Stomach (tissue), 9 donors: Measurements from ENCODE around the gene IFT27. TPM values are rescaled to one million over a fixed set of nuclear protein-coding genes. Genes with fewer than 3 reads are reported as not detected.

ENCODE experiments used
- DNase-seq, 2 donors: peaks; one replicate each; pipeline versions ENCODE4 v3.0.0 to v3.0.0-alpha.2; 2013 to 2019
- H3K27ac ChIP-seq, 5 donors: fragments of 200-600 bp in 4 of 5; sonication (generic) in 4 of 5; one replicate each; pipeline ENCODE4 v1.5.1; 2013 to 2019; ENCODE audit warnings: mild to moderate bottlenecking in 1 of 5, moderate library complexity in 1 of 5
- H3K27me3 ChIP-seq, 3 donors: fragments of 200-600 bp; sonication (generic); one replicate each; pipeline ENCODE4 v1.5.1; 2017 to 2019; ENCODE audit warnings: mixed run types in 1 of 3
- H3K36me3 ChIP-seq, 4 donors: fragments of 200-600 bp; sonication (generic); 1 replicate in 3 of 4; 2 replicates in 1 of 4; pipeline ENCODE4 v1.5.1; 2016 to 2019
- H3K4me1 ChIP-seq, 4 donors: fragments of 200-600 bp; sonication (generic); one replicate each; pipeline ENCODE4 v1.5.1; 2016 to 2019
- H3K4me3 ChIP-seq, 4 donors: fragments of 200-600 bp; sonication (generic) in 3 of 4; one replicate each; pipeline ENCODE4 v1.5.1; 2016 to 2019; ENCODE audit warnings: mild to moderate bottlenecking in 1 of 4
- H3K9me3 ChIP-seq, 4 donors: fragments of 200-600 bp; sonication (generic); one replicate each; pipeline ENCODE4 v1.5.1; 2016 to 2019
- EP300 ChIP-seq: sonication (generic); formaldehyde crosslinking; IDR thresholded peaks from one replicate; pipeline ENCODE4 v1.6.1; 2017; ENCODE audit warnings: antibody characterized with exemption
- POLR2A ChIP-seq, 4 donors: fragments of 450-650 bp; IDR thresholded peaks; one replicate each; pipeline ENCODE4 v1.6.1; 2016; ENCODE audit warnings: antibody characterized with exemption in 4 of 4, control low read depth in 2 of 4, mild to moderate bottlenecking in 1 of 4, moderate library complexity in 1 of 4
- POLR2AphosphoS5 ChIP-seq, 3 donors: sonication (generic); formaldehyde crosslinking; IDR thresholded peaks; one replicate each; pipeline ENCODE4 v1.6.1; 2016; ENCODE audit warnings: antibody characterized with exemption in 3 of 3
- WGBS, 5 donors: extraction: QIAGEN DNeasy Blood & Tissue Kit in 3 of 5; methylation state at CpG; one replicate each; pipeline versions ENCODE4 v1.1.5 to v1.1.7; 2013 to 2018; 5-methylcytosine and 5-hydroxymethylcytosine counted together
- intact Hi-C: fragments of 100-400 bp; cut with DNase I; formaldehyde crosslinking; loops from one replicate; pipeline ENCODE4 v1.15.1; 2023; ENCODE audit warnings: low total_unique reads
- polyA plus RNA-seq, 3 donors: library from polyadenylated mRNA; stranded (reverse); fragments of 200-250 nt; gene quantifications; one replicate each; pipeline ENCODE4 v1.2.3, GENCODE V29; 2013
- total RNA-seq, 5 donors: library from RNA; depleted of rRNA; stranded (reverse); fragments of >200 nt; gene quantifications; one replicate each; pipeline versions ENCODE4 v1.1.0 to v1.2.3, GENCODE V29; 2014 to 2016
- TF ChIP-seq, protein P1 (sequence below), 7 experiments: fragments of 450-650 bp in 4 of 7; fragments of 200-600 bp in 3 of 7; sonication (generic) in 3 of 7; IDR thresholded peaks; one replicate each; pipeline ENCODE4 v1.5.1; 2016 to 2019; ENCODE audit warnings: antibody characterized with exemption in 7 of 7, control low read depth in 2 of 7, mild to moderate bottlenecking in 1 of 7
- donor health status: healthy with polysubstance abuse.
- donor health status: Bipolar disorder and iron deficiency.
- donor health status: healthy.

Gene IFT27
- total and polyA plus RNA-seq, 8 donors: 8.2 to 36.1 (median 18.4) TPM

DNA sequence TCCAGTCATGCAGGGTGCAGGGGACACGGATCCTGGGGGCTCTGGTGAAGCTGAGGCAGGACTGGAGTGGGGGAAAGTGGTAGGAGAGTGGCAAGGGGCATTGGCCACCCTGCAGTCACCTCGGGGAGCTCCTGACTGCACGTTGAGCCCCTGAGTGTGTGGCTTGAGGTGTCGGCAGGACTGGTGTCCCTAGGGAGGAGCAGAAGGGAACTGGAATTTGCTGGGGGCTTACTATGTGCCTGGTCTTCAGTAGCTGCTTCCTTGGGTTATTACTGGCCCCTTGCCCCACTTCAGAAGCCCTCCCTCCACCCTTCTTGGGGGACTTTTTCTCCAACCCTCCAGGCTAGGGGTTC lies 31.5 kb downstream of the IFT27 start:
- Histone ChIP-seq H3K27me3 (peaks cover 0 to 47% (median 22%) of the 10 kb centered on the region in 3 donors), H3K9me3 (peaks cover 0 to 5% (median 3%) of the 10 kb centered on the region in 4 donors), H3K4me3 (no peak overlapping the region), H3K36me3 (no peaks in the 10 kb centered on the region), H3K27ac (no peak overlapping the region), H3K4me1 (no peaks in the 10 kb centered on the region)
- 41 to 83% (median 57%) methylated on average over 3 to 4 of the region's 4 CpGs for WGBS, 5 donors
- intact Hi-C loops: no loop called here
- TF ChIP-seq, protein P1, sequence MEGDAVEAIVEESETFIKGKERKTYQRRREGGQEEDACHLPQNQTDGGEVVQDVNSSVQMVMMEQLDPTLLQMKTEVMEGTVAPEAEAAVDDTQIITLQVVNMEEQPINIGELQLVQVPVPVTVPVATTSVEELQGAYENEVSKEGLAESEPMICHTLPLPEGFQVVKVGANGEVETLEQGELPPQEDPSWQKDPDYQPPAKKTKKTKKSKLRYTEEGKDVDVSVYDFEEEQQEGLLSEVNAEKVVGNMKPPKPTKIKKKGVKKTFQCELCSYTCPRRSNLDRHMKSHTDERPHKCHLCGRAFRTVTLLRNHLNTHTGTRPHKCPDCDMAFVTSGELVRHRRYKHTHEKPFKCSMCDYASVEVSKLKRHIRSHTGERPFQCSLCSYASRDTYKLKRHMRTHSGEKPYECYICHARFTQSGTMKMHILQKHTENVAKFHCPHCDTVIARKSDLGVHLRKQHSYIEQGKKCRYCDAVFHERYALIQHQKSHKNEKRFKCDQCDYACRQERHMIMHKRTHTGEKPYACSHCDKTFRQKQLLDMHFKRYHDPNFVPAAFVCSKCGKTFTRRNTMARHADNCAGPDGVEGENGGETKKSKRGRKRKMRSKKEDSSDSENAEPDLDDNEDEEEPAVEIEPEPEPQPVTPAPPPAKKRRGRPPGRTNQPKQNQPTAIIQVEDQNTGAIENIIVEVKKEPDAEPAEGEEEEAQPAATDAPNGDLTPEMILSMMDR (IDR thresholded peaks at IDR 0.05): no peak
- TF ChIP-seq POLR2A (IDR thresholded peaks at IDR 0.05) (no peak), EP300 (no peak), POLR2AphosphoS5 (IDR thresholded peaks at IDR 0.05) (no peak)
- DNase-seq: no peak

DNA sequence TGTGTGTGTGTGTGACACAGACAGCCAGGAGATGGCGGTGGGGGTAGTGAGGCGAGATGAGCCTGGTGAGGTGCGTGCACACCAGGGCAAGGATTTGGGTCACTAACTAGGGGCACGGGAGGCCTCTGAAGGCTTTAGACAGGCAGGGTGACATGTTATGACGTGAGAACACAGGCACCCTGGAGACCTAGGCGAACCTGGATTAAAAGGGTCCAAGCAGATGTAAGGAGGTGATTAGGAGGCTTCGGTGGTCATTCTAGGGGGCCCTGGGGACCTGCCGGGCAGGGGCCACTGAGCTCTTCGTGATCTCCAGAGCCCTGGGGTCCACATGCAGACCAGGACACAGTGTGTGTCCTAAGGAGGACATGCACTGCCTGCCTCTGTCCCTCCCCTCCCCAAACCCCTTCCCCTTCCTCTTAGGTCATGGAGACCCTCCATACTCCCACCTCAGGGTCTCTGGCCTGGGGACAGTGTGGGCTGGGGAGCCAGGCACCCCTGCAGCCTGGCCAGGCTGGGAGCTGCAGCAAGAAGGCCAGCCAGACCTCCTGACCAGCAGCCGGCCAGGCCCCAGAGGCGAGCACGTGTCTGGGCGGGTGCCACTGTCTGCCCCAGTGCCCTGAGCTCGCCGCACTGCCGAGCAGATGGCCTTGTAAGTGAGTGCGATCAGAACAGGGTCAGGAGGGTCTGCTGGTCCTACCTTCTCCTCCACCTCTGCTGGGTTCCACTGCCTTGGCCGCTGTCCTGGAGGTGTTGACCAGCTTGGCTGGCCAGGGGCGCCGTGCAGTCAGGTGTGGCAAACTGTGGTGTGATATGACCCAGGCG lies 32.1 kb downstream of the IFT27 start:
- Histone ChIP-seq H3K27me3 (peaks cover 0 to 51% (median 22%) of the 10 kb centered on the region in 3 donors), H3K36me3 (no peaks in the 10 kb centered on the region), H3K27ac (no peak overlapping the region), H3K4me3 (no peak overlapping the region), H3K9me3 (peaks cover 0 to 10% (median 8%) of the 10 kb centered on the region in 4 donors), H3K4me1 (no peaks in the 10 kb centered on the region)
- 69 to 81% (median 74%) methylated on average over 13 to 21 of the region's 21 CpGs for WGBS, 5 donors
- TF ChIP-seq, protein P1 (IDR thresholded peaks at IDR 0.05): no peak
- TF ChIP-seq POLR2A (IDR thresholded peaks at IDR 0.05): no peak
- TF ChIP-seq EP300: no peak
- TF ChIP-seq POLR2AphosphoS5 (IDR thresholded peaks at IDR 0.05): no peak
- DNase-seq: no peak
- intact Hi-C loops: no loop called here

DNA sequence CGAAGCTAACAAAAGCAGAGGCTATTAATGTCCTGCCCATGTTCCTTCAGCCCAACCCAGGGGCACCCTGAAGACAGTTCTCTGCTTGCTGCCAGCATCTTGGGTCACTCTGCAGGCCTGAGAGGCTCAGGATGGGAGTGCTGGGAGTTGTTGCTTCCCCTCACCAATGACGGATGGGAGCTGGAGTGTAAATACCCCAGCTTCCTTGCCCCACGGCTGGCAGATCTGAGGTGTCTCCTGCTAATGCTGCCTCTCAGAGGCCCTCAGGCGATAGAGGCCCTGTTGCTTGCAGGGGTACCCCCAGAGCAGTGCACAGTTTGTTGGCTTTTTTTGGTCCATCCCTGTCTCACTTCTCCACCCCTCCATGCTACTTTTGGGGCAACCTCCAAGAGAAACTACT lies 32.9 kb downstream of the IFT27 start:
- no peak for DNase-seq
- Histone ChIP-seq H3K27me3 (peaks cover 0 to 59% (median 22%) of the 10 kb centered on the region in 3 donors), H3K9me3 (peaks cover 0 to 13% (median 10%) of the 10 kb centered on the region in 4 donors), H3K4me1 (no peaks in the 10 kb centered on the region), H3K36me3 (no peaks in the 10 kb centered on the region), H3K27ac (no peak overlapping the region), H3K4me3 (no peak overlapping the region)
- intact Hi-C loops: no loop called here
- TF ChIP-seq EP300 (no peak), POLR2AphosphoS5 (IDR thresholded peaks at IDR 0.05) (no peak), POLR2A (IDR thresholded peaks at IDR 0.05) (no peak)
- TF ChIP-seq, protein P1 (IDR thresholded peaks at IDR 0.05): no peak
- 68 to 89% (median 75%) methylated on average over 4 of the region's 4 CpGs for WGBS, 5 donors

DNA sequence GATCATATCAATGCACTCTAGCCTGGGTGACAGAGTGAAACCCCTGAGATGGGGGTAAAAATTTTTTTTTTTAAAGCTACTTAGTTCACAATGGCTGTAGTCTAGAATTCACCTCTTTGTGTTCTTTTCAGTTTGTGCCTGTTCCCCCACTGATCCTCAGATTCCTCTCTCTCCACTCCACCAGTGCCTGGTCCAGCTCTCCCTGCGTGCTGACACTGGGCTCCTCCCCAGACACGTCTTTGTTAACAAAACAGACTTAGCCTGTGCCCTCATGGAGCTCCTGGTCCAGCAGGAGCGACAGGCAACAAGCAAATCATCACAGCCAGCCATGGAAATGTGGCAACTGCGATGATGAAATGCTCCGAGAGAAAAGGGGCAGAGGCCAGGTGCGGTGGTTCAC lies 34.0 kb downstream of the IFT27 start:
- no peak overlapping the region for H3K27ac ChIP-seq
- intact Hi-C loops: no loop called here
- WGBS, 5 donors: 38 to 64% (median 46%) methylated on average over 6 of the region's 6 CpGs
- no peaks in the 10 kb centered on the region for H3K36me3 ChIP-seq
- no peak for DNase-seq
- H3K4me3 ChIP-seq: no peak overlapping the region
- H3K27me3 ChIP-seq: peaks cover 0 to 70% (median 22%) of the 10 kb centered on the region in 3 donors
- peaks cover 0 to 13% (median 10%) of the 10 kb centered on the region in 4 donors for H3K9me3 ChIP-seq
- TF ChIP-seq EP300 (no peak), POLR2A (IDR thresholded peaks at IDR 0.05) (no peak), POLR2AphosphoS5 (IDR thresholded peaks at IDR 0.05) (no peak)
- TF ChIP-seq, protein P1 (IDR thresholded peaks at IDR 0.05): no peak
- H3K4me1 ChIP-seq: no peaks in the 10 kb centered on the region
